ENCODE data around the gene GRID1. TPM values are rescaled to one million over a fixed set of nuclear protein-coding genes. Genes with fewer than 3 reads are reported as not detected.

The GRID1 gene
- total RNA-seq, 1 donor from 2014 or later, result 1.1 TPM

- H3K4me3 Mint-ChIP-seq, result no peak overlapping the region
- peak overlapping the region; percentile 36 for H3K27ac Mint-ChIP-seq (ENCODE audit: unreplicated experiment)
- TF ChIP-seq, protein P1, sequence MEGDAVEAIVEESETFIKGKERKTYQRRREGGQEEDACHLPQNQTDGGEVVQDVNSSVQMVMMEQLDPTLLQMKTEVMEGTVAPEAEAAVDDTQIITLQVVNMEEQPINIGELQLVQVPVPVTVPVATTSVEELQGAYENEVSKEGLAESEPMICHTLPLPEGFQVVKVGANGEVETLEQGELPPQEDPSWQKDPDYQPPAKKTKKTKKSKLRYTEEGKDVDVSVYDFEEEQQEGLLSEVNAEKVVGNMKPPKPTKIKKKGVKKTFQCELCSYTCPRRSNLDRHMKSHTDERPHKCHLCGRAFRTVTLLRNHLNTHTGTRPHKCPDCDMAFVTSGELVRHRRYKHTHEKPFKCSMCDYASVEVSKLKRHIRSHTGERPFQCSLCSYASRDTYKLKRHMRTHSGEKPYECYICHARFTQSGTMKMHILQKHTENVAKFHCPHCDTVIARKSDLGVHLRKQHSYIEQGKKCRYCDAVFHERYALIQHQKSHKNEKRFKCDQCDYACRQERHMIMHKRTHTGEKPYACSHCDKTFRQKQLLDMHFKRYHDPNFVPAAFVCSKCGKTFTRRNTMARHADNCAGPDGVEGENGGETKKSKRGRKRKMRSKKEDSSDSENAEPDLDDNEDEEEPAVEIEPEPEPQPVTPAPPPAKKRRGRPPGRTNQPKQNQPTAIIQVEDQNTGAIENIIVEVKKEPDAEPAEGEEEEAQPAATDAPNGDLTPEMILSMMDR (conservative IDR thresholded peaks at IDR 0.05), result no peak
- no peaks in the 10 kb centered on the region for H3K4me1 Mint-ChIP-seq
- H3K9me3 Mint-ChIP-seq, result peaks cover 3% of the 10 kb centered on the region
- no peaks in the 10 kb centered on the region for H3K36me3 Mint-ChIP-seq (ENCODE audit: low read depth)
- peaks cover 19% of the 10 kb centered on the region for H3K27me3 Mint-ChIP-seq (ENCODE audit: low read depth)
- DNase-seq (ENCODE audit: low read depth, low spot score), result no peak
These were observed 82.9 kb downstream of the GRID1 start for GRCh38 chr10:86283466-86284287.

DNA sequence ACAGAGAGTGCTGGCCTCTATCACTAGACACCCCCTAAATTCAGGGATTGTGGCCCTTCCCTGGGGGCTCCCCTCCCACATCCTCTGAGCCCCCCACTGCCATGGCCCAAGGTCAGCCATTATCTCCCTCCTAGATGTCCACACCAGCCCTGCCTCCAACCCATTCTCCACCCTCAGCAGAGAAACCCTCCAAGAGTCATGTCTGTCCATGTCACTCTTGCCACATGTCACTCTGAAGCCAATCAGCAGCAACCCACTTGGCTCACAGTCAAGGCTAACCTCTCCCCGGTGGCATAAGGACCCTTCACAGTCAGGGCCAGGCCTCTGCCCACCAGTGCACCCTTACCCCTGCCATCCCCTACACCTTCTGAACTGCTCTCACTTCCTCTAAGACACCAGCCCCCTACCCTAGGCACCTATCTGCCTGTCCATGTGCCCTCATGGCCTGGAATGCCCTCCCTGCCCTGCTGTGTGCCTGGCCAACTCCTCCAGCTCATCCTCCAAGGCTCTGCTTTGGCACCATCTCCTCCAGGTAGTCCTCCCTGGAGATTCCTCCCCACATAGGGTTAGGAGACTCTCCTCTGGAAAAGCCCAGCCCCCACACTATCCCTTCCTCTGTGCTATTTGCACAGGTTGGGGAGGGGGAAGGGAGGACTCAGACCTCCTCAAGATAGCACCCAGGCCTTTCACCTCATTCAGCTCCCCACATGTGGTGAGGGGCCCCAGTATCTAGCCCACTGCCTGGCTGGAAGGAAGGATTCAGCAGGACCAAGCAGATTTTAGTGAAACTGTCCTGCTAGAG, 83.7 kb downstream of the GRID1 start:
- Mint-ChIP-seq H3K9me3 (peaks cover 5% of the 10 kb centered on the region), H3K36me3 (ENCODE audit: low read depth) (no peaks in the 10 kb centered on the region), H3K4me3 (no peak overlapping the region), H3K4me1 (no peaks in the 10 kb centered on the region), H3K27me3 (ENCODE audit: low read depth) (peaks cover 19% of the 10 kb centered on the region), H3K27ac (ENCODE audit: unreplicated experiment) (no peak overlapping the region)
- no peak for DNase-seq (ENCODE audit: low read depth, low spot score)
- TF ChIP-seq, protein P1 (conservative IDR thresholded peaks at IDR 0.05), result no peak

DNA sequence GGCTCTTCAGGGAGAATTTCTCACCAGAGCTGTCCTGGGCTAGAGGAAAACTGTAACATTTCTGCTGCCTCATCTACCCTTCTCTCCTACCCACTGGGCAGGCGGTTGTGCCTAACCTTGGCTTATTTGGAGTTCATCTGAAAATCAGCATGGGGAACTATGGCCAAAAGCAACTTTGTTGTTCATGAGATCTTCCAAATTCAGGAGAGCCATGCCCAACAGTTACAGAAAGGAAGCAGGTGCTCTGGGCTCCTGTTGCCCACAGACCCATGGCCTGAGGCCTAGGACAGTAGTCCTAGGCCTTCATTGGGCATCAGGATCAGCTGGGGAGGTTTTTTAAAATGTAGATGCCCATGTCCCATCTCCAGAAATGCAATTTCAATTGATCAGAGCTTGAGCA, 85.2 kb downstream of the GRID1 start:
- DNase-seq (ENCODE audit: low read depth, low spot score), result no peak
- Mint-ChIP-seq H3K9me3 (peaks cover 7% of the 10 kb centered on the region), H3K4me1 (no peaks in the 10 kb centered on the region), H3K36me3 (ENCODE audit: low read depth) (no peaks in the 10 kb centered on the region), H3K27me3 (ENCODE audit: low read depth) (peaks cover 19% of the 10 kb centered on the region), H3K4me3 (no peak overlapping the region), H3K27ac (ENCODE audit: unreplicated experiment) (no peak overlapping the region)
- TF ChIP-seq, protein P1 (conservative IDR thresholded peaks at IDR 0.05), result no peak

DNA sequence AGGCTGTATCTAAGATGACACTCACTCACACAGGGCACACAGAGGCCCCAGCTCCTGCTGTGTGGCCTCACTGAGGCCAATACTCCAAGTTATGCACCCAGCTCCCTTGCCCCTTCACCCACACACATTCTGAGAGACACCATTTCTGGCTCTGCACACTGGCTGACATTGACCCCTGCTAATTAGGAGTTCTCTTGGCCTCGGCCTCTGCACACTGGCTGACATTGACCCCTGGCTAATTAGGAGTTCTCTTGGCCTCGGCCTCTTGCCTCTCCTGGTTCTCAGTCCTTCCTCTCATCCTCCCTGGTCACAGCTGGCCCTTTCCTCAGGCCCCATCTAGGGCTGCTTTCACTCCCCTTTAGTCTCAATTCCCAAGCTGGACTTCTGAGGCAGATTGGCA, 97.3 kb downstream of the GRID1 start:
- peaks cover 6% of the 10 kb centered on the region for H3K27me3 Mint-ChIP-seq (ENCODE audit: low read depth)
- peaks cover 17% of the 10 kb centered on the region for H3K4me1 Mint-ChIP-seq
- no peak overlapping the region for H3K27ac Mint-ChIP-seq (ENCODE audit: unreplicated experiment)
- peaks cover 8% of the 10 kb centered on the region for H3K36me3 Mint-ChIP-seq (ENCODE audit: low read depth)
- DNase-seq (ENCODE audit: low read depth, low spot score), result no peak
- TF ChIP-seq, protein P1 (conservative IDR thresholded peaks at IDR 0.05), result no peak
- no peak overlapping the region for H3K4me3 Mint-ChIP-seq
- peaks cover 3% of the 10 kb centered on the region for H3K9me3 Mint-ChIP-seq

- no peak overlapping the region for H3K27ac Mint-ChIP-seq (ENCODE audit: unreplicated experiment)
- H3K4me3 Mint-ChIP-seq, result no peak overlapping the region
- TF ChIP-seq, protein P1 (conservative IDR thresholded peaks at IDR 0.05), result no peak
- peaks cover 22% of the 10 kb centered on the region for H3K4me1 Mint-ChIP-seq
- peaks cover 7% of the 10 kb centered on the region for H3K36me3 Mint-ChIP-seq (ENCODE audit: low read depth)
- peaks cover 2% of the 10 kb centered on the region for H3K9me3 Mint-ChIP-seq
- no peak for DNase-seq (ENCODE audit: low read depth, low spot score)
- peaks cover 9% of the 10 kb centered on the region for H3K27me3 Mint-ChIP-seq (ENCODE audit: low read depth)
These were observed 99.1 kb downstream of the GRID1 start for GRCh38 chr10:86267286-86268195.

All from neural crest cell (in vitro differentiated cells).